NCI-H1417 (cell line): ENCODE data around the gene ZNF639.

ENCODE experiments used
- DNase-seq, 3 experiments: peaks; one replicate each; lab custom pipeline; 2025; lab: John Stamatoyannopoulos, UW

The ZNF639 gene

GRCh38 chr3:179318876-179319275, 4.0 kb upstream of the ZNF639 start:
- no peak for DNase-seq

- peak in 2 of 3 experiments; percentile 50 to 72 for DNase-seq
Observed at GRCh38 chr3:179321668-179322285, 1.1 kb upstream of the ZNF639 start.

DNA sequence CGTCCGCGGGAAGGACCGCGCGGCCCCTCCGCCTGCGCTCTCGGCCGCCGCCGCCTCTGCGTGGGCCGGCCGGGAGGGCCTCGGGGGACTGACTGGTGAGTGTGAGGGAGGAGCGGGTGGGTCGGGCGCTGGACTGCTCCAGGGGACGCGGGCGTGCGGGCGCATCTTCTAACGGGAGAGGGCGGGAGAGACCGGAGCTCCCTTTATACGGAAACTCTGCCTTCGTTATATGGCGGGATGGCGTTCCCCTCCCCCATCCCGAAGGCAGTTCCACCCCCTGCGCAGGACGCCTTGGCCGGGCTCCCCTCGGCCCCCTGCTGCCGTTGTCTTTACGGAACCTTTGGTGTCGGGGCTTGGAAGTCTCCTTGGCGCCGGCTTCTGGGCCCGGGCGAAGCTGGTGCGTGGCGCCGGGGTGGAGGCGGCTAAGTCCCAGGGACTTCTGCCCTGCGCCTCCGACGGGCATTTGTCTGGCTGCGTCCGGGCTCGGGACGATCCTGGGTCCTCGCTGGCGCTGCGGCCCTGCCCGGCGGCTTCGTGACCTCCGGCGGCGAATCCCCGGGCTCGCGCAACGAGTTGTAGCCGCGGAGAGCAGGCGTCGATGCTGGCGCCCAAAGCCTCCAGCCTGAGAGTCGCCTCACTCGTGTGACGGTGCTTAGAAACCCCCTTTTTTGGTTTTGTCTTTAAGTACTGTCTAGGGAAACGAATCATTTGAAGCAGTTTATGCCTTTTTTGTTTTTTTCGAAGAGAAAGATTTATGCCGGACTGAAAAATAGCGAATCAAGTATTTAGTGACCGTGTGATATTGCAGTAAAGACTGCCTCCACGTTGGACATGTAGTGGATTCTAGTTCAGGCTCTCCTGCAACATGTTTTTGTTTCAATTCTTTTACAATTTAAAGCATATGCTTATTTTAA, 623 bp downstream of the ZNF639 start:
- peak; percentile 65 to 96 (median 88) for DNase-seq

DNA sequence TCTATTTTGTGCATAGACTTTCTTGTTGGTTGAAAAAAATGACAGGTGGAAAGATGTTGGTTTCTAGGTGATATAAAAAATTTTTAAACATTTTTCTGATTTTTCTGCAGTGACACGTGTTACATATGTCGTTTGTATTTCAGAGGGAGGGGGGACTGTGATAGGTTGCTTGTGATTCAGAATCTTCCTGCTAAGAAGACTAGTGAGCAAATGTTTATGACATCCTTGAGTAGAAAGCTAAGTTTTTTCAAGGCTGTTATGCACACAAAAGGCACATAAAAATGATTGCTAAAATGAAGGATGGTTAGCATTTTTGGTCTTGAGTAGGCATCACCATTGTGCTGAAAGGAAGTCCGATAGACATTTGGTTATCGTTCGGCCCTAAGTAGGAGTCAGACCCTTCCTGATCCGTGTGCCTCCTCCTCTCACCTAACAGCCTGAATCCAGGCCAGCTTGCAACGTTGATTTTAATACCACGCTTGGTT, 1.5 kb downstream of the ZNF639 start:
- peak; percentile 6 to 56 (median 27) for DNase-seq

GRCh38 chr3:179330438-179330837, 7.6 kb downstream of the ZNF639 start:
- DNase-seq = no peak

- DNase-seq = no peak
Observed at GRCh38 chr3:179332240-179332639, 9.4 kb downstream of the ZNF639 start.

- DNase-seq = no peak
Observed at GRCh38 chr3:179333084-179333483, 10.3 kb downstream of the ZNF639 start.

- DNase-seq = no peak
Observed at GRCh38 chr3:179336345-179336929, 13.6 kb downstream of the ZNF639 start.

- peak; percentile 90 to 99 (median 96) for DNase-seq
Observed at GRCh38 chr3:179347345-179348194, 24.7 kb downstream of the ZNF639 start, which contains the start of gene MFN1. MFN1 (plus strand) TSS chr3:179347709; CDS start chr3:179348852, 1,143 bp downstream.

DNA sequence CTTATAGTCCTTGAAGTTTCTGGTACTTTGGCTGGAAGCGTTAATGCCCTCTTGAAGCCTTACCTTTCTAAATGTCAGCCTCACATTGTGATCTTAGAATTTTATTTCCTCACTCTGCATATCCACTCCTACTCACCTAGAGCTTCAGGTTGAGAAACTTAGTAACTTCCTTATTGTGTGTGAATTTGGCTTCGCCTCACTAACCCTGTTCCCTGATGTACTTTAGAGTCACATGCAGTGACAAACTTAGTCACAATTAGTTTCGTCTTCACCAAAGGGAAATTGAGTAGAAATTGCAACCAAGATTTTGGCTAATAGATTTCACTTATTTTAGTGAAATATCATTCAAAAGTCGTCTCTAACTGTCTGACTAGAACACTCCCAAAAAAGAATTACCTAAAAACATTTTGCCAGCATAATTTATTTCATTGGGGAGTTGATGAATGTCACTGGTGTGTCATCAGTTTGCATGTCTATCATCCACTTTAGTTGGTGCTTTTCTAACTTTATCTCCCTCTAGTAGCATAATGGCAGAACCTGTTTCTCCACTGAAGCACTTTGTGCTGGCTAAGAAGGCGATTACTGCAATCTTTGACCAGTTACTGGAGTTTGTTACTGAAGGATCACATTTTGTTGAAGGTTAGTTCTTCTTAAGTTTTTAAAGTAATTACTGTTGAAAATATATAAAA, 25.6 kb downstream of the ZNF639 start:
- DNase-seq = peak in 2 of 3 experiments; percentile 33 to 56

- DNase-seq = no peak
Observed at GRCh38 chr3:179355996-179356395, 33.2 kb downstream of the ZNF639 start.

DNA sequence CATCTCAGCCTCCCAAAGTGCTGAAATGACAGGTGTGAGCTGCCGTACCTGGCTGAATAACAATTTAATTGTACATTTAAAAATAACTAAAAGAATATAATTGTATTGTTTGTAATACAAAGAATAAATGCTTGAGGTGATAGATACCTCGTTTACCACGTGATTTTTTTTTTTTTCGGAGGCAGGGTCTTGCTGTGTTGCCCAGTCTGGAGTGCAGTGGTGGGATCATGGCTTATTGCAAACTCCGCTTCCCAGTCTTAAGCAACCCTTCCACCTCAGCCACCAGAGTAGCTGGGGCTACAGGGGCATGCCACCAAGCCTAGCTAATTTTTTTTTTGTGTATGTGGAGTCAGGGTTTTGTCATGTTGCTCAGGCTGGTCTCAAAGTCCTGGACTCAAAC, 40.5 kb downstream of the ZNF639 start:
- no peak for DNase-seq

GRCh38 chr3:179369621-179370020, 46.8 kb downstream of the ZNF639 start:
- DNase-seq = no peak

DNA sequence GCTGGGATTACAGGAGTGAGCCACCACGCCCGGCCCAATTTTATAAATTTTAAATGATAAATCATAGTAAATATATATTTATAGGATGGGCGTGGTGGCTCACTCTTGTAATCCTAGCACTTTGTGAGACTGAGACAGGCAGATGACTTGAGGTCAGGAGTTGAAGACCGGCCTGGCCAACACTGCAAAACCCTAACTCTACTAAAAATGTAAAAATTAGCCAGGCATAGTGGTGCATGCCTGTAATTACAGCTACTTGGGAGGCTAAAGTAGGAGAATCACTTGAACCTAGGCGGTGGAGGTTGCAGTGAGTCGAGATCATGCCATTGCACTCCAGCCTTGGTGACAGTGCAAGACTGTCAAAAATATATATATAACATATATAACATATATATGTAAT, 51.1 kb downstream of the ZNF639 start:
- no peak for DNase-seq

DNA sequence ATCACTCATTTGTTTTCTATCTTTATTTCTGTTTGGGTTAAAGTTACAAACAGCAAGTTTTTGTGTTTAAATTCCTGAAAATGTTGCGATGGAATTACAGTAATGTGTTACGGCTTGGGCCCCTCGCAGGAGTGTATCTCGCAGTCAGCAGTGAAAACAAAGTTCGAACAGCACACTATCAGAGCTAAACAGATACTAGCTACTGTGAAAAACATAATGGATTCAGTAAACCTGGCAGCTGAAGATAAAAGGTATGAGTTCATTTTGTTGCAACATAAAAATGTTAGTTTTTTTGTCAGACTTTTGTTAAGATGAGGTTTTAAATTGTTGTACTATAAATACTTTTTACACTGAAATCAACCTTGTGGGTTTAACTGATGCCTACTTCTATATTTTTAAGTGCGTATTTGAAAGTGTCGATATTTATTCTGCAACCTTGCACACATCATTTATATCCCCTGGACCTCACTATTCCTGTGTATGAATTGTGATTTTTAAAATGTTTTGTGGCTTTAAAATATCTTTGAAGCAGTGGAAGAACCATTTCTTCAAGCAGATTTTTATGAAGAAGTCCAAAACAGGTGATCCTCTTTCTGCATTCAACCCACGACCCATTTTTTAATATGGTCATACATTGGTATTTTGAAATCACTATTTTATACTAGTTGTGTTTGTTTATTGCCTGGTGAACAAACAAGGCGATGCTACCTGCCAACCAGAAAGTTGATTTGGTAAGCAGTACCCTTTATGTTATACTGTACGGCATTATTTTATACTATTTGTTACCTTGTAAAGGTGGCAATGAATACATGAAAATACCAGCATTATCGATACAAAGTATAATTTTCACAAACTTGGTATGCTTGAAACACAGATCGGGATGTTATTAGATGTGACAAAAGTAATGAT, 52.5 kb downstream of the ZNF639 start:
- DNase-seq = no peak

- DNase-seq = no peak
Observed at GRCh38 chr3:179376474-179376873, 53.6 kb downstream of the ZNF639 start.
